Activated T-helper 1 cell treated with anti-CD3 and anti-CD28 coated beads, Interleukin-12 subunit alpha, Interleukin-12 subunit beta, Interleukin-2, Interleukin-4 antibody, amounts not matched to agents 30 ng/mL and 10 ng/mL and 1 ng/mL, durations not matched to agents 14 hours and 24 hours and 36 hours (primary cell): ENCODE measurements around the gene RER1. TPM values are rescaled to one million over a fixed set of nuclear protein-coding genes. Genes with fewer than 3 reads are reported as not detected.
A peak's percentile ranks its signal among the peaks of the same experiment; 100 is the strongest.
"Not testable (repeated sequence)": the region's sequence is repeated elsewhere in the genome, so short reads cannot be mapped to it uniquely, and the experiment has no call there.

Source experiments
- DNase-seq: peaks from one replicate; pipeline ENCODE4 v3.0.0; 2021; ENCODE audit warnings: low spot score
- H3K27ac Mint-ChIP-seq: one replicate; pipeline ENCODE4 v1.8.0; 2021; ENCODE audit warnings: mild to moderate bottlenecking, mixed read lengths
- H3K27me3 Mint-ChIP-seq: one replicate; pipeline ENCODE4 v1.8.0; 2022; ENCODE audit warnings: mild to moderate bottlenecking, moderate library complexity, mixed read lengths; ENCODE audit not compliant: insufficient read depth
- H3K36me3 Mint-ChIP-seq: one replicate; pipeline ENCODE4 v1.8.0; 2021; ENCODE audit warnings: low read depth, mixed read lengths
- H3K4me1 Mint-ChIP-seq: one replicate; pipeline ENCODE4 v1.8.0; 2021; ENCODE audit warnings: low read depth, mixed read lengths
- H3K4me3 Mint-ChIP-seq: one replicate; pipeline ENCODE4 v1.8.0; 2021; ENCODE audit warnings: mild to moderate bottlenecking, moderate library complexity, mixed read lengths
- H3K9me3 Mint-ChIP-seq: one replicate; pipeline ENCODE4 v1.8.0; 2021; ENCODE audit warnings: mixed read lengths
- intact Hi-C: fragments of 100-400 bp; cut with micrococcal nuclease; formaldehyde crosslinking; loops from one replicate; pipeline ENCODE4 v1.15.1; 2024
- total RNA-seq: library from RNA; stranded (reverse); gene quantifications from 2 replicates; pipeline ENCODE4 v1.2.3, GENCODE V29; 2022

The RER1 gene
- total RNA-seq, 1 donor from 2014 or later = 161 TPM

DNA sequence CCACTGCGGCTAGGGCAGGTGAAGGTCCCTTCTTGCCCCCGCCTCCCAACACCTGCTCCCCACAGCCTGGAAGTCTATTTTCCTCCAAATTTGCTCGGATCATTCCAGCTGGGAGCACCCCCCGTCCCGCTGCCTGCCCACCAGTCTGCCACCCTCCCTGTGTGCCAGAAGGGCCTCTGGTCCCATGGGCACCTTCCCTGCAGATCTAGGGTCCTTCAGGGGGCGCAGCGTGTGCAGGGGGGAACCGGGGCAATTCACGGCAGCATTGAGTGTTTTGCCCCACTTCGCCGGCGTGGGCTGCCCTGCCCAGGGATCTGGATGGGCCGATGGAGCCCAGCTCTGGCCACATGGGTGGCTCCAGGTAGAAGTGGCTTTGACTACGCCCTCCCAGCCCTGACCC is 47.0 kb downstream of the RER1 start:
- Mint-ChIP-seq H3K9me3 (no peaks in the 10 kb centered on the region), H3K27ac (no peak overlapping the region), H3K27me3 (peaks cover 7% of the 10 kb centered on the region), H3K4me1 (no peaks in the 10 kb centered on the region), H3K4me3 (no peak overlapping the region), H3K36me3 (no peaks in the 10 kb centered on the region)
- no peak for DNase-seq
- intact Hi-C loops = no loop called here

DNA sequence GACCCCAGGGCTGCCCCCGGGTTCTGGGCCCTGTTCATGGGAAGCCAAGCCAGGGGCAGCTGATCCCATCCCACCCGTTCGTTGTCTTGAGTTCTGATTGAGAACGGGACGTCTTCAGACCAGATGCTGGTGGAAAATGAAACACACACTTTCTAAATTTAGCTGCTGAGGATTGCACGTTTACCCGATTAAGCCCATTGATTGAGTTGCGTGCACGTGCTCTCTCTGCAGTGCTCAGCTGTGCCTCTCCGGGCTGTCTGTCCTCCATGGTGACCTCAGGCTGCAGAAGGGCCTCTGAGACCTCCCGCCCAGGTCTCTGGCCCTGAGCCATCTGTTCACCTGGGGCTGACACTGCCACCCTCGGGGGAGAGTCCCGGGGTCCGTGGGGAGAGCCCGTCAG is 47.7 kb downstream of the RER1 start:
- no peak overlapping the region for H3K27ac Mint-ChIP-seq
- no peak overlapping the region for H3K4me3 Mint-ChIP-seq
- intact Hi-C loops = no loop called here
- DNase-seq = no peak
- no peaks in the 10 kb centered on the region for H3K4me1 Mint-ChIP-seq
- H3K9me3 Mint-ChIP-seq = no peaks in the 10 kb centered on the region
- H3K27me3 Mint-ChIP-seq = peaks cover 7% of the 10 kb centered on the region
- H3K36me3 Mint-ChIP-seq = no peaks in the 10 kb centered on the region

DNA sequence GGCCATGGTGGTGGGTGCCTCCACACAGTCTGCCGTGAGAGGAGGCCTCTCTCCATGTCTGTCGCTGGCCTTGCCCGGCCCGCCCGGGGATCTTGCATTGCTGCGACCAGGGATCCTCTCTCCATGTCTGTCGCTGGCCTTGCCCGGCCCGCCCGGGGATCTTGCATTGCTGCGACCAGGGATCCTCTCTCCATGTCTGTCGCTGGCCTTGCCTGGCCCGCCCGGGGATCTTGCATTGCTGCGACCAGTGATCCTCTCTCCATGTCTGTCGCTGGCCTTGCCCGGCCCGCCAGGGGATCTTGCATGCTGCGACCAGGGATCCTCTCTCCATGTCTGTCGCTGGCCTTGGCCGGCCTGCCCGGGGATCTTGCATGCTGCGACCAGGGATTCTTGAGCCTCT is 48.7 kb downstream of the RER1 start:
- peak; percentile 3 for DNase-seq
- H3K9me3 Mint-ChIP-seq, H3K4me3 Mint-ChIP-seq, H3K36me3 Mint-ChIP-seq, H3K27ac Mint-ChIP-seq, H3K4me1 Mint-ChIP-seq, intact Hi-C loops: not testable (repeated sequence)
- H3K27me3 Mint-ChIP-seq = peaks cover 12% of the 10 kb centered on the region

DNA sequence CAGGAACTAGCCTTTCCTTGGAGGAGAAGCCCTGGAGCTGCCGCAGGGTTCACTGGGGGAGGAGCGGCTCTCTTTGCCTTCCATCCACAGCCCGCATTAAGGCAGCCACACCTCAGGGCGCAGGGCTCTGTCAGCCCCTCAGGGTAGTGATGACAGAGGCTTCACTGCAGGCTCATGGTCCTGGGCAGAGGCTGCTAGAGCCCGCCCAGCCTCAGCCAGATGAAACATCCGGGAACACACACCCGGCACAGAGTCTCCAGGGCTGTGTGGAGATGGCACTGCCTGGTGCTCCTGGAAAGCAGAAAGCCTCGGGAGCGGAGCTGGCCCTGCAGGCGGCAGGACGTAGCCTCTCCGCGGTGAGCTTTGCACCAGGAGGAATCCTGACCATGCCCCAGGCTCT is 50.1 kb downstream of the RER1 start:
- no peak overlapping the region for H3K4me3 Mint-ChIP-seq
- no peaks in the 10 kb centered on the region for H3K36me3 Mint-ChIP-seq
- DNase-seq = no peak
- intact Hi-C loops = no loop called here
- no peaks in the 10 kb centered on the region for H3K9me3 Mint-ChIP-seq
- H3K4me1 Mint-ChIP-seq = no peaks in the 10 kb centered on the region
- H3K27ac Mint-ChIP-seq = no peak overlapping the region
- H3K27me3 Mint-ChIP-seq = peaks cover 12% of the 10 kb centered on the region

DNA sequence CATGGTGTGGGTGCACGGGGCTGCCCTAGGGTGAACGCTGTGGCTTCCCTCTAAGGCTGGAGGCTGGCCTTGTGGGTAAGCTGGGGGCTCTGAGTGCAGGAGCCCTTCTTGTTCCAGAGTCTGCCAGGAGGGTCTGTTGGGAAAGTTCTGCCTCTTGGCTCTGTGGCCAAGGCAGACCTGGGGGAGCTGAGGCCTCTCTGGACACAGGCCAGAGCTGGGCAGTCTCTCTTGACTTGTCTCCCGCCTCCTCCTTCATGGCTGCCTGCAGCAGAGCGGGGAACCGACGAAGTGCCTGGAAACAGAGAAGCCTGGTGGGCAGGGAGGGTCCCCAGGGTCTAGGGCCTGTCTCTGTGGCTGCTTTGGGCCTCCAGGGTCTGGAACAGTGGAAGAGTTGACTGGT is 51.0 kb downstream of the RER1 start:
- no peaks in the 10 kb centered on the region for H3K36me3 Mint-ChIP-seq
- H3K4me3 Mint-ChIP-seq = no peak overlapping the region
- no peak for DNase-seq
- no peaks in the 10 kb centered on the region for H3K4me1 Mint-ChIP-seq
- no peaks in the 10 kb centered on the region for H3K9me3 Mint-ChIP-seq
- H3K27me3 Mint-ChIP-seq = peaks cover 12% of the 10 kb centered on the region
- intact Hi-C loops = no loop called here
- H3K27ac Mint-ChIP-seq = no peak overlapping the region

DNA sequence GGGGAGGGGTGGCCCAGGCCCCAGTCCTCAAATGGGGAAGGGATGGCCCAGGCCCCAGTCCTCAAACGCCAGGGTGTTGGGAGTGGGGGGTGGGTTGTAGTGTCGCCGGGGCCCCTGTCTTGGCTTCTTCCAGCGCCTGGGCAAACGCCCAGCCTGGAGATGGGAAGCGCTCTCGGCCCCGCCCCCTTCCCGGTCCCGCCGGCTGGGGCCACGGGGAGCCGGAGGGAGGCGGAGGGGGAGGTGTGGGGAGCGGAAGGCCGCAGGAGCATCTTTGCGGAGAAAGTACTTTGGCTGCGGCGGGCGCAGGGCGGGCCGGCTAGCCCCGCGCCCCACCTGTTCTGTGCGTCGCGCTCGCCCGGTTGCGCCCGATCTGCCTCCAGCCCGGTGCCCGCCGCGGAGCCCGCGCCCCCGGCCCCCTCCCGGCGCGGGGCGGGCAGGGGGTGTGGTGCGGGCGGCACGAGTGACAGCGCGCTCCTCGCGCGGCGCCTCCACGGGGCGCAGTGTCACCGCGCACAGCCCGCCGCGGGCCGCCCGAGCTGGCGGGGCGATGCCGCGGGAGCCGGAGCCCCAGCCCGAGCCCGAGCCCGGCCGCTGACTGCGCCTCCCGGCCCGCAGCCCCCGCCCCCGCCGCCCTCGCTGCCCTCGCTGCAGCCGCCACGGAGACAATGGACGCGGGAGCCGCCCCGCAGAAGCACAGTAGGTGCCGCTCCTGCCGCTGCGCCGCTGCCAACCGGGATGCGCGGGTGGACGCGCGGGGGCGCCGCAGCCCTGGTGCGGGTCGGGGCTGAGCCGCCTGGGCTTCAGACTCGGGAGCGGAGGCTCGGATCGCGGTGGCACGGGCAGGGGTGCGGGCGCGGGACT is 51.9 kb downstream of the RER1 start:
- H3K27me3 Mint-ChIP-seq = peaks cover 12% of the 10 kb centered on the region
- H3K4me1 Mint-ChIP-seq = no peaks in the 10 kb centered on the region
- no peaks in the 10 kb centered on the region for H3K9me3 Mint-ChIP-seq
- H3K27ac Mint-ChIP-seq = no peak overlapping the region
- DNase-seq = no peak
- no peak overlapping the region for H3K4me3 Mint-ChIP-seq
- H3K36me3 Mint-ChIP-seq = no peaks in the 10 kb centered on the region
- intact Hi-C loops = no loop called here

DNA sequence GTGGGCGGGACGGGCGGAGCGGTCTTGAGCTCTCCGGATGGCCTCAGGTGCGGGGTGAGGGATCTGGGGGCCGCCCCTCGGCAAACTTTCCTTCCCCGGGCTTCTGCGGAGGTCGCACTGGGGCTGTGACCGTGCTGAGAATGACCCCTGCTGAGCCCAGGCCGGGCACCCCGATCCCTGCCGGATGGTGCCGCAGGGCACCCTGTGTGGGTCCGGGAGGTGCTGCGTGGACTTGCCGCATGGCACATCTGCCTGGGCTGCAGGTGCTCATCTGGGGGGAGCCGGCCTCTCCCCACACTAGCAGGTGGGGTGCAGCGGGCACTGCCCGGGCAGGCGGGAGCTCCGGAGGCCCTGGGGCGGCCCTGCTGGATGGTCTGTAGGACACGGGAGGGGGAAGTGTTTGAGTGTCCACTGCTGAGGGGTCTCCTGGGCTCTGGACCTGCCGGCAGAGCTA is 52.5 kb downstream of the RER1 start:
- DNase-seq = no peak
- H3K9me3 Mint-ChIP-seq = no peaks in the 10 kb centered on the region
- no peaks in the 10 kb centered on the region for H3K36me3 Mint-ChIP-seq
- H3K4me1 Mint-ChIP-seq = no peaks in the 10 kb centered on the region
- H3K27me3 Mint-ChIP-seq = peaks cover 12% of the 10 kb centered on the region
- intact Hi-C loops = no loop called here
- H3K27ac Mint-ChIP-seq = no peak overlapping the region
- H3K4me3 Mint-ChIP-seq = no peak overlapping the region

DNA sequence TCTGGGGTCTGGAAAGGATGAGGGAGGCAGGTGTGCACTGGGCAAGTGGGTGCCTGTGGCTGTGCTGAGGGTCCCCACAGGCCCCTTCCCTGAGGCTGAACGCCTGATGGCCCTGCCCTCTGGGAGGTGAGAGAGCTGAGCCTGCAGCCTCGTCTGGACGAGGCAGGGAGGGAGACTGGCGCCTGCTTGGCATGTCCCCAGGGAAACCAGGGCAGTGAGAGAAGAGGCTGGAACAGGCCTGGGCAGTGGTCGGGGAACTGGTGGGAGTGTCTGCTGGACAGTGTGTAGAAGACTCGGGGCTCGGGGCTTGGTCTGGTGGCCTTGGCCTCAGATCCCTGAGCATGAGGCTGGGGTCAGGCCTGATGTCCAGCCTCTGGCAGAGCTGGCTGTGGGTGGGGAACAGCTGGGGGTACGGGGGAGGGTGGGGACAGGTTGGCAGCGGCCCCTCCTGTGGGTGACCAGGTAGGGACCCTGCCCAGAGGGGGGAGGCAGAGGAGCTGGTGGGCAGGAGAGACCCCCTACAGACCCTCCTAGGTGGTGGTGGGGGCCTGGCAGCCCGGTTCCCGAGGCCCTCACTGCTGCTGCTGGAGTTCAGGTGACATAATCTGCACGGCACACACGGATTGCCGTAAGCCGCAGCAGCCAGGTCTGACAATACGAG is 53.7 kb downstream of the RER1 start:
- Mint-ChIP-seq H3K27ac (no peak overlapping the region), H3K36me3 (no peaks in the 10 kb centered on the region), H3K4me3 (no peak overlapping the region), H3K9me3 (no peaks in the 10 kb centered on the region), H3K27me3 (peaks cover 12% of the 10 kb centered on the region), H3K4me1 (no peaks in the 10 kb centered on the region)
- DNase-seq = no peak
- intact Hi-C loops = no loop called here

DNA sequence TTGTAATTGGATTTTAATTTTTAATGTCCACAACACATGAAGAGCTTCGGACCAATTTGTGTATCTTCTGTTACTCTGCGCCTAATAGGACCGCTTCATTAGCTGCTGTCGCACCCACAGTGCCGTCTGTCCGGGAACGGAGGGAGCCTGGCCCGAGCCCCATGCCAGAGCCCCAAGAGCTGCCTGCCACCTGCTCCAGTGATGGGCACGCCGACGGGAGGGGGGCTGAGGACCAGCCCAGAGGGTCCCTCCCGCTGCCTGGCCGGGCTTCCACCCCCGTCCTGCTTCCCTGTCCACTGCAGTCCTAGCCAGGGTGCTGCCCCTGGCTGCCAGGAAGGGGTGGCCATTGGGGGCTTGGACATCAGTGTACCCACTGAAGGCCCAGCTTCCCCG is 54.2 kb downstream of the RER1 start:
- H3K9me3 Mint-ChIP-seq = no peaks in the 10 kb centered on the region
- H3K4me3 Mint-ChIP-seq = no peak overlapping the region
- H3K27me3 Mint-ChIP-seq = peaks cover 12% of the 10 kb centered on the region
- no peak for DNase-seq
- H3K27ac Mint-ChIP-seq = no peak overlapping the region
- H3K36me3 Mint-ChIP-seq = no peaks in the 10 kb centered on the region
- intact Hi-C loops = no loop called here
- H3K4me1 Mint-ChIP-seq = no peaks in the 10 kb centered on the region

DNA sequence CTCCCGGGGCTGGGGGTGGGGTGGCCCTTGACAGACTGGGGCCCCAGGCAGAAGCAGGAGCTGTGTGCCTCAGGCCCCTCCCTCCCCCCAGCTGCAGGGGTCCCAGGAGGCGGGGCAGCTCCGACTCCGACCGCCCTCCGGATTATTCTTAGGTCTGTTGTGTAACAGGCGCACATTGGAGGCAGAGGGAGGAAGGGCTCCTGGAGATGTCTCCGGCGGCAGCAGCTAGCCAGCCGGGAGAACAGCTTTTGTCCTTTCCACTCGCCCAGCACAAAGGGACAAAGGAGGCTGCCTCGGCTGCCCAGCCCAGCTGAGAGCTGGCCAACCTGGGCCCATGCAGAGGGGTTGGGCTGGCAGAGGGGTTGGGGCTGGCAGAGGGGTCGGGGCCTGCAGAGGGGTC is 54.8 kb downstream of the RER1 start:
- intact Hi-C loops = no loop called here
- H3K9me3 Mint-ChIP-seq = no peaks in the 10 kb centered on the region
- H3K36me3 Mint-ChIP-seq = no peaks in the 10 kb centered on the region
- H3K4me1 Mint-ChIP-seq = no peaks in the 10 kb centered on the region
- no peak for DNase-seq
- peaks cover 12% of the 10 kb centered on the region for H3K27me3 Mint-ChIP-seq
- H3K27ac Mint-ChIP-seq = no peak overlapping the region
- no peak overlapping the region for H3K4me3 Mint-ChIP-seq

DNA sequence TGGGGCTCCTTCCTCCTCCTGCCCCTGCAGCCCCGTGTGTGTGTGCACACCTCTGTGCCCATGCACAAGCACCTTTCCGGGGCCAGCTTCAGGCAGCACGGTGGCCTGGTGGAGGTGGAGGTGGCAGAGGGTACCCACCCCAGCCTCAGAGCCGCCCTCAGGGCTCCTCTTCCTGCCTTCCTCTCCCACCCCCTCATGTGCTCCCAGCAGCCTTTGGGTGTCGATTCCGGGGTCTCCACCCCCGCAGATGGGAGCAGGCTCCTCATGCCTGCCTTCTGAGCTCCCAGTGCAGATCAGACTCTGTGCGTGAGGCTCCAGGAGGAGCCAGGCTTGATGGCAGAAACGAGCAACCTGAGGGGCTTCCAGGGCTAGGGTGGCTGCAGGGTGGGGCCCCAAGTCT is 55.2 kb downstream of the RER1 start:
- Mint-ChIP-seq H3K9me3 (no peaks in the 10 kb centered on the region), H3K27me3 (peaks cover 12% of the 10 kb centered on the region), H3K4me3 (no peak overlapping the region), H3K27ac (no peak overlapping the region), H3K36me3 (no peaks in the 10 kb centered on the region), H3K4me1 (no peaks in the 10 kb centered on the region)
- no peak for DNase-seq
- intact Hi-C loops = no loop called here

DNA sequence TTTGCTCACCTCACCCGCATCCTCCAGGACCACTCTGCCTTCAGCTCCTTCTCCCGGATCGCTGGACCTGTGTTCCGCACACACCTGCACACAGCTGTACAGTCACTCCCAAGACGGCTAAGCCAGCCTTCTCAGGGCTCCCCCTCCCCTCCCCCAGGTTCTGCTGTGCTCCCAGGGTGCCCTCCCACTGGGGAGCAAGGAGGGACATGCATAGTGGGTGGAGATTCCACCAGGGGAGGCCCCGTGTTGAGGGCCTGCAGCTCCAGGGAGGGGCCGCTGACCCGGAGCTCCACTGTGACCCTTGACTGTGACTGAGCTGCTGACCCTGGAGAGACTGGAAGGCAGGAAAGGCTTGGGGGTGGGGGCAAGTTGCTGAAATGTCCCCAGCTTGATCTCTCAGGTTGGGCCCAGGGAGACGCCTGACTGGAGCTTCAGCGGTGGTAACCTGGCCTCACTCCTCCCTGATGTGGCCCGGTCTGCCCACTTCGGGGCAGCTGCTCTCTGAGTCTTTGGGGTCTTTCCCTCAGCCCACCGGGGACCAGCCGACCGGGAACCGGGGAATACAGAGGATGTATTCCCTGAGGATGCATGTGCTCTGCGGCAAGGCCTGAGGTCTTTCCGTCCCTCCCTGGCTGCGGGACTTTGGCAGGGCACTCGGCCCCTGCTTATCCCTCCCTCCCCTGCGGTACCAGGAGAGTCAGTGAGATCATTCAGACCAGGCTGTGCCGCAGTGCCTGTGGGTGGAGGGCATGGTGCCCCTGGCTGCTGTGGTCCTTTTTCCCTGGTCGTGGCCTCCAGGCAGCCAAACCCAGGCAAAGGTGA is 55.8 kb downstream of the RER1 start:
- no peak overlapping the region for H3K27ac Mint-ChIP-seq
- H3K4me3 Mint-ChIP-seq = no peak overlapping the region
- no peaks in the 10 kb centered on the region for H3K4me1 Mint-ChIP-seq
- peaks cover 9% of the 10 kb centered on the region for H3K27me3 Mint-ChIP-seq
- intact Hi-C loops = no loop called here
- no peak for DNase-seq
- H3K36me3 Mint-ChIP-seq = no peaks in the 10 kb centered on the region
- H3K9me3 Mint-ChIP-seq = no peaks in the 10 kb centered on the region

DNA sequence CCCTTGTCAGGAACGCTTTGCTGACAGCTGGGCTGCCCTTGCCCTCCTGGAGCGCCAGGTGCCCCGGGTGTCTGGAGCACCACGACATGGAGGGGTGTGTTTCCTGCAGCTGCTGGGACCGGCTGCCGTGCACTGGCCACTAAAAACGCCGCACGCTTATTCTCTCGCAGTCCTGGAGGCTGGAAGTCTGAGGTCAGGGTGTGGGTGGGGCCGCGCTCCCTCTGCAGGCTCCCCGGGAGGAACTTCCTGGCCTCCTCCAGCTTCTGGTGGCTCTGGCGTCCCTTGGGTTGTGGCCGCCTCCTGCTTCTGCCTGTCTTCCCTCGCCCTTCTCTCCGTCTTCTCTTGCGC is 56.4 kb downstream of the RER1 start:
- no peak overlapping the region for H3K27ac Mint-ChIP-seq
- H3K4me1 Mint-ChIP-seq = no peaks in the 10 kb centered on the region
- H3K36me3 Mint-ChIP-seq = no peaks in the 10 kb centered on the region
- H3K9me3 Mint-ChIP-seq = no peaks in the 10 kb centered on the region
- DNase-seq = no peak
- intact Hi-C loops = no loop called here
- H3K27me3 Mint-ChIP-seq = peaks cover 5% of the 10 kb centered on the region
- no peak overlapping the region for H3K4me3 Mint-ChIP-seq
